Measurements from ENCODE around the gene EPN2.

The EPN2 gene

DNA sequence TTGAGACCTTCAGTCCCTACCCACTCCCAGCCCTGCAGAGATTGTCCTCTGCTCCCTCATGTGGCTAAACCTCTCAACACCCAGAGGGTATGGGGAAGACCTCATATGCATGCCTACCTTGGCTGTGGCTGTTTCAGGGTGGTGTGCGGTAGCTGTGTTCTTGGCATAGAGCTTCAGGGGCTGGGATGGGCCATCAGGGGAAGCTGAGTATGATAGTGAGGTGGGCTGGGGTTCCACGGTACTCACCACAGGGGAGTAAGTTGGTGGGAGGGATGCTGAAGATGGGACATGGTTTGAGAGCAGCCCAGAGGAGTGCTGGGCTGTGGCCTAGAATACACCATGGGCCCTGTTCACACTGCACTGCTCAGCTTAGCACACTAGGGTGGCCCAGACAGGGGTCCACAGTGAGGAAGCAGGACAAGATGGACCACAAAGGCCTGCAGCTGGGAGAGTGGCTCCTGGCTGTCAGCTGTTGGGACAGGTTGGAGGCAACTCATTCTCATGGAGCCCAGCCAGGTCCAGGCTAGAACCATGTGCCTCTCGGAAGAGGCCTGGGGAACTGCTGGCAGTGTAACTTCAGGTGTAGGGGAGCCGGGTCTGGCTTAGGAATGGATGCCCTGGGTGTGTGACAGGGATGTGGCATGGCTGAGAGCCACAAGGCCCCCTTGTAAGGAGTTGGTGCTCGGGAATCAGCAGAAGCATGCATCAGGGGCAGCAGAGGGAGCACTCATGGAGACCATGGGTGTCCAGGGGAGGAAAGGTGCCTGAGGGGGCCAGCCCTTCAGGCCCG is 146.7 kb downstream of the EPN2 start:
- H3K9me3 ChIP-seq (ENCODE audit: low read length) = no peaks in the 10 kb centered on the region
- no peaks in the 10 kb centered on the region for H3K27me3 ChIP-seq (ENCODE audit: insufficient read depth, low read length)
- no peak overlapping the region for H3K4me3 ChIP-seq (ENCODE audit: low read length)
- peaks cover 59% of the 10 kb centered on the region for H3K36me3 ChIP-seq (ENCODE audit: insufficient read depth, low read length)
- peaks cover 25% of the 10 kb centered on the region for H3K4me1 ChIP-seq (ENCODE audit: insufficient read depth, low read length)
- H2AFZ ChIP-seq (ENCODE audit: low read depth, low read length) = no peak overlapping the region

- Histone ChIP-seq H3K27me3 (ENCODE audit: insufficient read depth, low read length) (peaks cover 3% of the 10 kb centered on the region), H3K4me3 (ENCODE audit: low read length) (no peak overlapping the region), H3K36me3 (ENCODE audit: insufficient read depth, low read length) (peaks cover 51% of the 10 kb centered on the region), H2AFZ (ENCODE audit: low read depth, low read length) (no peak overlapping the region), H3K9me3 (ENCODE audit: low read length) (no peaks in the 10 kb centered on the region), H3K4me1 (ENCODE audit: insufficient read depth, low read length) (peaks cover 17% of the 10 kb centered on the region)
These were observed 147.7 kb downstream of the EPN2 start for GRCh38 chr17:19384723-19385391.

- Histone ChIP-seq H3K36me3 (ENCODE audit: insufficient read depth, low read length) (peaks cover 44% of the 10 kb centered on the region), H3K9me3 (ENCODE audit: low read length) (no peaks in the 10 kb centered on the region), H3K27me3 (ENCODE audit: insufficient read depth, low read length) (peaks cover 3% of the 10 kb centered on the region), H2AFZ (ENCODE audit: low read depth, low read length) (no peak overlapping the region), H3K4me1 (ENCODE audit: insufficient read depth, low read length) (peaks cover 17% of the 10 kb centered on the region), H3K4me3 (ENCODE audit: low read length) (no peak overlapping the region)
These were observed 148.4 kb downstream of the EPN2 start for GRCh38 chr17:19385521-19385983.

Data from neuron (in vitro differentiated cells).